Panc1 (cell line): ENCODE data around the gene DUSP3.

Experiments
- POLR2AphosphoS5 ChIP-seq: IDR thresholded peaks from 2 replicates; pipeline ENCODE4 v1.6.1; 2012; ENCODE audit warnings: mild to moderate bottlenecking, low read depth, low read length, moderate library complexity
- SIN3A ChIP-seq: IDR thresholded peaks from 2 replicates; pipeline ENCODE4 v1.6.1; 2012; ENCODE audit warnings: low read depth, mild to moderate bottlenecking, low read length, moderate library complexity, borderline replicate concordance; ENCODE audit not compliant: insufficient read depth
- TCF7L2 ChIP-seq: IDR thresholded peaks from 2 replicates; pipeline ENCODE4 v1.6.1; 2011; ENCODE audit warnings: mild to moderate bottlenecking, low read depth, low read length, inconsistent platforms
- TF ChIP-seq, protein P1 (sequence below): fragments of 450-650 bp; IDR thresholded peaks from 2 replicates; pipeline ENCODE4 v1.5.1; 2017; ENCODE audit warnings: mild to moderate bottlenecking
- TF ChIP-seq, protein P2 (sequence below), 2 experiments: IDR thresholded peaks; 2 replicates each; pipeline ENCODE4 v1.6.1; 2011 to 2012; ENCODE audit warnings: low read depth in 2 of 2, control low read depth in 1 of 2, low read length in 1 of 2, mild to moderate bottlenecking in 1 of 2, moderate library complexity in 1 of 2; ENCODE audit not compliant: insufficient read depth in 1 of 2

DNA sequence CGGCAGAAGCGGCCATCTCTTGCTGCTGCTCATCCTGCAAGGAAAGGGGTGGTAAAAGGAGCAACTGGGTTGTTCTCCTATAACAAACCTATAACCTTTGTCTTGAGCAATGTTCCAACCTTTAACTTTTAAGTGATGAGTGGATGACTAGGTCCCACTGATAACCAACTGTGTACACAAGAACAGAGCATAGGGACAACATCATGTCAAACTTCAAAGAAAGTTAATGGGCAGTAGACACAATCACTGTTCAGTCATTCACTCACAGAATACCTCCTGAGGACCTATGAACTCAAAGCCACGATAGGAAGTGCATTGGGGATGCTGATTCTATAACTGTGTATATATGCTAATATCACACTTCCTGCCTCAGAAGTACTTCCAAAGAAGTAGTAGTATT, 23.1 kb upstream of the DUSP3 start:
- TF ChIP-seq, protein P1, sequence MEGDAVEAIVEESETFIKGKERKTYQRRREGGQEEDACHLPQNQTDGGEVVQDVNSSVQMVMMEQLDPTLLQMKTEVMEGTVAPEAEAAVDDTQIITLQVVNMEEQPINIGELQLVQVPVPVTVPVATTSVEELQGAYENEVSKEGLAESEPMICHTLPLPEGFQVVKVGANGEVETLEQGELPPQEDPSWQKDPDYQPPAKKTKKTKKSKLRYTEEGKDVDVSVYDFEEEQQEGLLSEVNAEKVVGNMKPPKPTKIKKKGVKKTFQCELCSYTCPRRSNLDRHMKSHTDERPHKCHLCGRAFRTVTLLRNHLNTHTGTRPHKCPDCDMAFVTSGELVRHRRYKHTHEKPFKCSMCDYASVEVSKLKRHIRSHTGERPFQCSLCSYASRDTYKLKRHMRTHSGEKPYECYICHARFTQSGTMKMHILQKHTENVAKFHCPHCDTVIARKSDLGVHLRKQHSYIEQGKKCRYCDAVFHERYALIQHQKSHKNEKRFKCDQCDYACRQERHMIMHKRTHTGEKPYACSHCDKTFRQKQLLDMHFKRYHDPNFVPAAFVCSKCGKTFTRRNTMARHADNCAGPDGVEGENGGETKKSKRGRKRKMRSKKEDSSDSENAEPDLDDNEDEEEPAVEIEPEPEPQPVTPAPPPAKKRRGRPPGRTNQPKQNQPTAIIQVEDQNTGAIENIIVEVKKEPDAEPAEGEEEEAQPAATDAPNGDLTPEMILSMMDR = no peak
- TF ChIP-seq POLR2AphosphoS5 (no peak), TCF7L2 (no peak), SIN3A (no peak)
- TF ChIP-seq, protein P2, sequence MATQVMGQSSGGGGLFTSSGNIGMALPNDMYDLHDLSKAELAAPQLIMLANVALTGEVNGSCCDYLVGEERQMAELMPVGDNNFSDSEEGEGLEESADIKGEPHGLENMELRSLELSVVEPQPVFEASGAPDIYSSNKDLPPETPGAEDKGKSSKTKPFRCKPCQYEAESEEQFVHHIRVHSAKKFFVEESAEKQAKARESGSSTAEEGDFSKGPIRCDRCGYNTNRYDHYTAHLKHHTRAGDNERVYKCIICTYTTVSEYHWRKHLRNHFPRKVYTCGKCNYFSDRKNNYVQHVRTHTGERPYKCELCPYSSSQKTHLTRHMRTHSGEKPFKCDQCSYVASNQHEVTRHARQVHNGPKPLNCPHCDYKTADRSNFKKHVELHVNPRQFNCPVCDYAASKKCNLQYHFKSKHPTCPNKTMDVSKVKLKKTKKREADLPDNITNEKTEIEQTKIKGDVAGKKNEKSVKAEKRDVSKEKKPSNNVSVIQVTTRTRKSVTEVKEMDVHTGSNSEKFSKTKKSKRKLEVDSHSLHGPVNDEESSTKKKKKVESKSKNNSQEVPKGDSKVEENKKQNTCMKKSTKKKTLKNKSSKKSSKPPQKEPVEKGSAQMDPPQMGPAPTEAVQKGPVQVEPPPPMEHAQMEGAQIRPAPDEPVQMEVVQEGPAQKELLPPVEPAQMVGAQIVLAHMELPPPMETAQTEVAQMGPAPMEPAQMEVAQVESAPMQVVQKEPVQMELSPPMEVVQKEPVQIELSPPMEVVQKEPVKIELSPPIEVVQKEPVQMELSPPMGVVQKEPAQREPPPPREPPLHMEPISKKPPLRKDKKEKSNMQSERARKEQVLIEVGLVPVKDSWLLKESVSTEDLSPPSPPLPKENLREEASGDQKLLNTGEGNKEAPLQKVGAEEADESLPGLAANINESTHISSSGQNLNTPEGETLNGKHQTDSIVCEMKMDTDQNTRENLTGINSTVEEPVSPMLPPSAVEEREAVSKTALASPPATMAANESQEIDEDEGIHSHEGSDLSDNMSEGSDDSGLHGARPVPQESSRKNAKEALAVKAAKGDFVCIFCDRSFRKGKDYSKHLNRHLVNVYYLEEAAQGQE (IDR thresholded peaks at IDR 0.05; ENCODE audit: insufficient read depth in 1 of 2, low read depth in 2 of 2, low read length in 1 of 2) = no peak
